IMR-90 (cell line): Measurements from ENCODE around the gene KRTAP10-5. TPM values are rescaled to one million over a fixed set of nuclear protein-coding genes. Genes with fewer than 3 reads are reported as not detected.

Experiments
- ATAC-seq: fragments of 200-7000 bp; cut with Tn5 transposase; 2 replicates; pipeline ENCODE4 v1.9.1; 2020; ENCODE audit warnings: low read depth, mild to moderate bottlenecking, moderate library complexity
- BruUV-seq: library from RNA; stranded (reverse); fragments of 400-500 nt; replicated peaks from 2 replicates; lab custom pipeline; 2021; lab: Mats Ljungman, UMichigan
- CTCF ChIA-PET: fragments of 300-600 bp; formaldehyde crosslinking; extraction: SDS; loops from one replicate; lab custom pipeline; 2021; ENCODE audit warnings: antibody characterized with exemption; lab: Yijun Ruan, JAX
- POLR2A ChIA-PET: fragments of 300-600 bp; sonication (Branson Sonifier 250); formaldehyde crosslinking; loops from one replicate; lab custom pipeline; 2022; ENCODE audit warnings: antibody characterized with exemption; ENCODE audit not compliant: unreplicated experiment; lab: Charles Lee
- DNase-seq: peaks from one replicate; pipeline ENCODE4 v3.0.0; 2013
- H2AFZ ChIP-seq: replicated peaks from 2 replicates; pipeline ENCODE3; 2013; ENCODE audit warnings: low read length, mild to moderate bottlenecking; ENCODE audit not compliant: poor library complexity
- H2AK5ac ChIP-seq: 2 replicates; pipeline ENCODE4 v1.6.1; 2013; ENCODE audit warnings: low read depth, low read length, inconsistent platforms
- H2AK9ac ChIP-seq: replicated peaks from 2 replicates; pipeline ENCODE3; 2013; ENCODE audit warnings: mild to moderate bottlenecking, low read depth, low read length, moderate library complexity; ENCODE audit not compliant: poor library complexity
- H2BK120ac ChIP-seq: 2 replicates; pipeline ENCODE4 v1.6.1; 2013; ENCODE audit warnings: low read depth, low read length, inconsistent platforms
- H2BK15ac ChIP-seq: 3 replicates; pipeline ENCODE4 v1.6.1; 2013; ENCODE audit warnings: low read depth, low read length, inconsistent platforms
- H2BK20ac ChIP-seq: 2 replicates; pipeline ENCODE4 v1.6.1; 2013; ENCODE audit warnings: low read depth, mild to moderate bottlenecking, inconsistent platforms, low read length, moderate library complexity
- H2BK5ac ChIP-seq: 2 replicates; pipeline ENCODE4 v1.6.1; 2013; ENCODE audit warnings: mild to moderate bottlenecking, low read depth, low read length, inconsistent platforms; ENCODE audit not compliant: poor library complexity, severe bottlenecking
- H3K14ac ChIP-seq: replicated peaks from 2 replicates; pipeline ENCODE4 v1.6.1; 2013; ENCODE audit warnings: low read depth, low read length, inconsistent platforms
- H3K18ac ChIP-seq: 2 replicates; pipeline ENCODE4 v1.6.1; 2013; ENCODE audit warnings: low read depth, low read length, control low read depth
- H3K23ac ChIP-seq: 2 replicates; pipeline ENCODE4 v1.6.1; 2013; ENCODE audit warnings: low read depth, low read length, inconsistent platforms
- H3K27ac ChIP-seq: 2 replicates; pipeline ENCODE4 v1.5.1; 2013; ENCODE audit warnings: mild to moderate bottlenecking, control low read depth, low read length; ENCODE audit not compliant: insufficient read depth
- H3K27me3 ChIP-seq: 2 replicates; pipeline ENCODE4 v1.6.1; 2013; ENCODE audit warnings: low read length; ENCODE audit not compliant: control insufficient read depth, insufficient read depth
- H3K36me3 ChIP-seq: 2 replicates; pipeline ENCODE4 v1.6.1; 2013; ENCODE audit warnings: low read length, mixed read lengths; ENCODE audit not compliant: control insufficient read depth, insufficient read depth
- H3K4ac ChIP-seq: 2 replicates; pipeline ENCODE4 v1.6.1; 2013; ENCODE audit warnings: low read depth, low read length, inconsistent platforms
- H3K4me1 ChIP-seq: 2 replicates; pipeline ENCODE4 v1.6.1; 2013; ENCODE audit warnings: low read length, mixed read lengths; ENCODE audit not compliant: control insufficient read depth, insufficient read depth
- H3K4me2 ChIP-seq: 2 replicates; pipeline ENCODE4 v1.6.1; 2013; ENCODE audit warnings: low read depth, mild to moderate bottlenecking, control low read depth, low read length, moderate library complexity
- H3K4me3 ChIP-seq: 2 replicates; pipeline ENCODE4 v1.5.1; 2013; ENCODE audit warnings: low read depth, mild to moderate bottlenecking, control low read depth, low read length, moderate library complexity; ENCODE audit not compliant: insufficient read depth
- H3K56ac ChIP-seq: 2 replicates; pipeline ENCODE4 v1.6.1; 2013; ENCODE audit warnings: low read length, inconsistent platforms; ENCODE audit not compliant: insufficient read depth; ENCODE audit errors: extremely low read depth
- H3K79me1 ChIP-seq, 2 experiments: 2 replicates each; pipeline ENCODE4 v1.6.1; 2013; ENCODE audit warnings: low read length in 2 of 2, inconsistent platforms in 1 of 2, low read depth in 1 of 2
- H3K9ac ChIP-seq: 2 replicates; pipeline ENCODE4 v1.6.1; 2013; ENCODE audit warnings: low read depth, low read length, control low read depth
- H3K9me1 ChIP-seq: 2 replicates; pipeline ENCODE4 v1.6.1; 2013; ENCODE audit warnings: low read length, inconsistent platforms; ENCODE audit not compliant: insufficient read depth
- H3K9me3 ChIP-seq: 2 replicates; pipeline ENCODE4 v1.6.1; 2013; ENCODE audit warnings: low read length; ENCODE audit not compliant: control insufficient read depth, insufficient read depth
- H4K20me1 ChIP-seq: 2 replicates; pipeline ENCODE4 v1.6.1; 2013; ENCODE audit warnings: low read length, inconsistent platforms; ENCODE audit not compliant: insufficient read depth
- H4K5ac ChIP-seq: 2 replicates; pipeline ENCODE4 v1.6.1; 2013; ENCODE audit warnings: mild to moderate bottlenecking, low read depth, low read length, control low read depth
- H4K8ac ChIP-seq, 2 experiments: 2 replicates each; pipeline ENCODE4 v1.6.1; 2013; ENCODE audit warnings: low read depth in 2 of 2, low read length in 2 of 2, control low read depth in 1 of 2, inconsistent platforms in 1 of 2
- H4K91ac ChIP-seq: 2 replicates; pipeline ENCODE4 v1.6.1; 2013; ENCODE audit warnings: low read depth, low read length, inconsistent platforms; ENCODE audit not compliant: insufficient read depth
- BHLHE40 ChIP-seq: fragments of 150-350 bp; IDR thresholded peaks from 2 replicates; pipeline ENCODE4 v1.6.1; 2016; ENCODE audit warnings: mild to moderate bottlenecking, low read depth, low read length
- CEBPB ChIP-seq: IDR thresholded peaks from 2 replicates; pipeline ENCODE4 v1.6.1; 2012; ENCODE audit warnings: low read depth, low read length, improper control_type of control experiment
- CHD1 ChIP-seq: IDR thresholded peaks from 2 replicates; pipeline ENCODE4 v1.6.1; 2012; ENCODE audit warnings: low read depth, low read length, improper control_type of control experiment
- FOS ChIP-seq: fragments of 150-350 bp; IDR thresholded peaks from 2 replicates; pipeline ENCODE4 v1.6.1; 2016; ENCODE audit warnings: low read depth, low read length
- MAFK ChIP-seq: IDR thresholded peaks from 2 replicates; pipeline ENCODE4 v1.6.1; 2012; ENCODE audit warnings: low read depth, low read length, improper control_type of control experiment
- MAZ ChIP-seq: IDR thresholded peaks from 2 replicates; pipeline ENCODE4 v1.6.1; 2012; ENCODE audit warnings: low read depth, mild to moderate bottlenecking, low read length, improper control_type of control experiment, moderate library complexity, borderline replicate concordance
- MXI1 ChIP-seq: IDR thresholded peaks from 2 replicates; pipeline ENCODE4 v1.6.1; 2012; ENCODE audit warnings: low read depth, mild to moderate bottlenecking, low read length, moderate library complexity, borderline replicate concordance
- NFE2L2 ChIP-seq: fragments of 150-350 bp; IDR thresholded peaks from 2 replicates; pipeline ENCODE4 v1.6.1; 2016; ENCODE audit warnings: low read depth, mild to moderate bottlenecking, low read length
- POLR2A ChIP-seq: IDR thresholded peaks from 2 replicates; pipeline ENCODE4 v1.6.1; 2012; ENCODE audit warnings: mild to moderate bottlenecking, low read depth, low read length
- RCOR1 ChIP-seq: IDR thresholded peaks from 2 replicates; pipeline ENCODE4 v1.6.1; 2012; ENCODE audit warnings: mild to moderate bottlenecking, low read length, improper control_type of control experiment; ENCODE audit not compliant: insufficient replicate concordance
- RFX5 ChIP-seq: IDR thresholded peaks from 2 replicates; pipeline ENCODE4 v1.8.0; 2012; ENCODE audit warnings: low read depth, mild to moderate bottlenecking, low read length, moderate library complexity
- SMC3 ChIP-seq: fragments of 150-350 bp; IDR thresholded peaks from 2 replicates; pipeline ENCODE4 v1.6.1; 2016; ENCODE audit warnings: low read depth, mild to moderate bottlenecking, antibody characterized with exemption, low read length, moderate library complexity
- USF2 ChIP-seq: fragments of 150-350 bp; IDR thresholded peaks from 2 replicates; pipeline ENCODE4 v1.6.1; 2017; ENCODE audit warnings: mild to moderate bottlenecking, antibody characterized with exemption, low read length, low read depth
- WGBS, 2 experiments: methylation state at CpG; one replicate each; pipeline versions ENCODE4 v1.1.5 to v1.1.7; 2013; ENCODE audit warnings: missing lambda C conversion rate in 2 of 2; ENCODE audit not compliant: insufficient read length in 1 of 2; ENCODE audit errors: extremely low coverage in 2 of 2; 5-methylcytosine and 5-hydroxymethylcytosine counted together
- dilution Hi-C: fragments of 300-500 bp; cut with HindIII; formaldehyde crosslinking; loops from one replicate; pipeline ENCODE4 v1.14.3; 2018; ENCODE audit warnings: low sequenced_read_pairs; ENCODE audit not compliant: unreplicated experiment
- in situ Hi-C: fragments of 300-500 bp; cut with MboI; formaldehyde crosslinking; loops from 3 replicates; pipeline ENCODE4 v1.14.3; 2019; ENCODE audit warnings: low sequenced_read_pairs, inconsistent platforms, mixed read lengths
- intact Hi-C: fragments of 100-400 bp; cut with micrococcal nuclease; formaldehyde crosslinking; loops from 2 replicates; pipeline ENCODE4 v1.10.0; 2022
- polyA plus RNA-seq, 3 experiments: library from polyadenylated mRNA; depleted of rRNA; stranded (reverse); fragments of >200 nt; gene quantifications; 2 replicates each; pipeline ENCODE4 v1.2.3, GENCODE V29; 2012; ENCODE audit warnings: low replicate concordance in 1 of 3
- total RNA-seq: library from RNA; depleted of rRNA; stranded (reverse); fragments of >200 nt; gene quantifications from 2 replicates; pipeline ENCODE4 v1.2.3, GENCODE V29; 2012
- TF ChIP-seq, protein P1 (sequence below): fragments of 150-350 bp; IDR thresholded peaks from 2 replicates; pipeline ENCODE4 v1.6.1; 2016; ENCODE audit warnings: low read depth, mild to moderate bottlenecking, low read length, moderate library complexity, borderline replicate concordance

KRTAP10-5 gene
- total and polyA plus RNA-seq, 2 of the 4 experiments (the other 2 are of a cell fraction): not detected

DNA sequence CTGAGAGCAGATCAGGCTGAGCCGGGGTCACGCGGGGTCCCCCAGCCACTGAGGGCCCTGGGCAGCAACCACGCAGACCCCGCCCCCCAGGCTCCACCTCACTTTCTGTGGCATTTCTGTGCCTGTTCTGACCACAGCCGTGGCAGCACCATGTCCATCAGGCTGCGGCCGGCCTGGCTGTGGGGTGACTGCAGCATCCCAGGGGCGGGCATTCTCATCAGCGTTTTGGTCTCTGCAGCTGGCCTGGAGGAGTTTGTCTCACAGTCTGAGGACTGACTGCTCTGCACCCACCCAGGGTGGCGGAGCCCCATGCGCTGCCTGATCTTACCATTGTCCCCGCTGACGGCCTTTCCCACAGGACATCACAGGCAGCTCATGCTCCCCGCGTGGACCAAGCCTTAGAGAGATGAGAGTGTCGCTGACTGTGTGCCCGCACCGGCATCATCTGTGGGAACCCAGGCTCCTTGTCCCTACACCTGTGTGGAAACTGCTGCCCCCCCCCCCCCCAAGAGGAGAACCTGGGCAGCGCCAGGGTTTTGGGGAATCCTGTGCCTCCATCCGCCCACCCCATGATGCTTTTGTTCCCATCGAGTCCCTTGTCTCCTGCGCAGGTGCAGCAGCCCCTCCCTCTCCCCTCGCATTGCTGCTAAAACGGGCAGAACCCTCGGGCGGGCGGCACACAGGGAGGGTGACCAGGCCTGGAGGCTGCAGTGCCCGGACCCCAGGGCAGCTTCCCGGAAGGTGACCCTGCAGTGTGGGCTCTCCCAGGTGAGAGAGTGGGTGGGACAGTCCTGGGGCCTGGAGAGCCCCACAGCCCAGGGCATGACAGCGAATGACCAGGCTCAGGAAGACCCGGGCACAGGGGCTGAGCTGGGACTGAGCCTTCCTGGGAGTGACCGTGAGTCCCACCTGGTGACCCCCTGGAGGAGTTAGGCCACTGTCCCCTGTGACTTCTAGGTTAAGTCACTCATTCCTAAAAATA is 42.2 kb downstream of the KRTAP10-5 start (continued):
- TF ChIP-seq CHD1 (no peak), MXI1 (no peak)

GRCh38 chr21:44535963-44536362 is 44.4 kb downstream of the KRTAP10-5 start:
- Histone ChIP-seq H3K18ac (no peak overlapping the region), H2BK120ac (no peak overlapping the region), H2BK5ac (no peak overlapping the region), H2AK5ac (no peak overlapping the region), H3K27ac (no peak overlapping the region), H3K4me1 (no peaks in the 10 kb centered on the region), H3K9me1 (no peaks in the 10 kb centered on the region), H2BK15ac (no peak overlapping the region), H2AFZ (no peak overlapping the region), H3K9ac (no peak overlapping the region), H3K4ac (no peak overlapping the region), H2BK20ac (no peak overlapping the region), H3K14ac (no peak overlapping the region), H3K36me3 (no peaks in the 10 kb centered on the region), H4K8ac (no peak overlapping the region), H3K27me3 (0 out of 2 replicates have a peak, but pooled peaks cover 2% of the 10 kb centered on the region), H3K79me1 (no peaks in the 10 kb centered on the region), H2AK9ac (no peak overlapping the region), H3K4me3 (no peak overlapping the region), H3K23ac (no peak overlapping the region), H4K20me1 (no peaks in the 10 kb centered on the region), H4K91ac (no peak overlapping the region), H4K5ac (no peak overlapping the region), H3K4me2 (no peak overlapping the region), H3K56ac (no peak overlapping the region), H3K9me3 (peaks cover 4% of the 10 kb centered on the region; the same call in 1 of the 2 replicates)
- ATAC-seq: no peak
- ChIA-PET POLR2A (no interaction called here), CTCF (no interaction called here)
- dilution Hi-C loops: no loop called here
- BruUV-seq: no TSS peak
- in situ Hi-C loops: no loop called here
- intact Hi-C loops: no loop called here
- DNase-seq: no peak
- WGBS, 2 experiments: no CpG with 5 or more reads among the region's 7 CpGs
- TF ChIP-seq USF2 (no peak), CEBPB (no peak), RCOR1 (no peak), BHLHE40 (no peak), SMC3 (no peak), FOS (no peak), POLR2A (no peak), MAFK (no peak), CHD1 (no peak), NFE2L2 (no peak), MAZ (no peak), RFX5 (no peak)
- TF ChIP-seq, protein P1, sequence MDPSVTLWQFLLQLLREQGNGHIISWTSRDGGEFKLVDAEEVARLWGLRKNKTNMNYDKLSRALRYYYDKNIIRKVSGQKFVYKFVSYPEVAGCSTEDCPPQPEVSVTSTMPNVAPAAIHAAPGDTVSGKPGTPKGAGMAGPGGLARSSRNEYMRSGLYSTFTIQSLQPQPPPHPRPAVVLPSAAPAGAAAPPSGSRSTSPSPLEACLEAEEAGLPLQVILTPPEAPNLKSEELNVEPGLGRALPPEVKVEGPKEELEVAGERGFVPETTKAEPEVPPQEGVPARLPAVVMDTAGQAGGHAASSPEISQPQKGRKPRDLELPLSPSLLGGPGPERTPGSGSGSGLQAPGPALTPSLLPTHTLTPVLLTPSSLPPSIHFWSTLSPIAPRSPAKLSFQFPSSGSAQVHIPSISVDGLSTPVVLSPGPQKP: no peak
